ENCODE data around the gene PLA2G2D. TPM values are rescaled to one million over a fixed set of nuclear protein-coding genes. Genes with fewer than 3 reads are reported as not detected.

Gene PLA2G2D
- total RNA-seq, 6 donors from 2014 or later, result 0.13 to 0.29 TPM; not detected in 4

DNA sequence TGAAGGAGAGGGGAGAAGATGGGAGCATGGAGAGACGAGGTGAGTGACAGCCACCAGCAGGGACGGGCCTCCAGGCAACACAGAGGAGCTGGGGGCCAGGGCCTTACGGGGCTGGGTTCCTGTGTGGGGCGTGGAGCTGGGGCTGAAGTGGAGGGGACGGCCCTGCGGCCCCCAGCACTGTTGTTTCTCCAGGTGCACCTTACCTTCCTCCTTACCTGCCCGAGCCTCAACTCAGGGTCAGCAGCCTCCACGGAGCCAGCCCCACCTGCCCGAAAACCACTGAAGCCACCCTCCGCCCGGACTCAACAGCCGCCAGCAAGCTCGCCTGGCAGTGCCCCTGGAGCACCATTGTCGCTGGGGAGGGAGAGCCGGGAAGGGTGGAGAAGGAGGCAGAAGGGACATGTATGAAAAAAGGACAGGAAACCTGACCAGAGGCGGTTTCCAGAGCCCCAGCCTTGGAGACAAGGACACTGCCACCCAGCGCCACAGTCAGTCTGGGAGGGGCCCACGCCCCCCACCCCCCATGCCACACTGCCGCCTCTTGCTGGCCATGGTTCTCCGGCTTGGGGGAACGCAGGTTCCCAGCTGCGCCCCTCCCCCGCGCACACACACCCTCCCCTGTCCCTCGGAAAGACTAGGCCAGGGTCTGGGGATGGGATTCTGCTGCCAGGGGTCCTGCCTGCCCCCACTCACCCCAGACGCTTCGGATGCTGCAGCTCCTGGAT is 30.4 kb upstream of the PLA2G2D start:
- ATAC-seq (ENCODE audit: low FRiP score in 2 of 2) (no peak), DNase-seq (no peak)
- peaks cover 18 to 28% (median 25%) of the 10 kb centered on the region in 4 donors for H3K4me1 ChIP-seq
- no peaks in the 10 kb centered on the region for H3K27me3 ChIP-seq
- H3K4me3 ChIP-seq, result no peak overlapping the region
- WGBS, 2 donors, result 90% methylated on average over 19 to 27 of the region's 27 CpGs
- no peaks in the 10 kb centered on the region for H3K36me3 ChIP-seq
- H3K9me3 ChIP-seq, result no peaks in the 10 kb centered on the region
- TF ChIP-seq, protein P1, sequence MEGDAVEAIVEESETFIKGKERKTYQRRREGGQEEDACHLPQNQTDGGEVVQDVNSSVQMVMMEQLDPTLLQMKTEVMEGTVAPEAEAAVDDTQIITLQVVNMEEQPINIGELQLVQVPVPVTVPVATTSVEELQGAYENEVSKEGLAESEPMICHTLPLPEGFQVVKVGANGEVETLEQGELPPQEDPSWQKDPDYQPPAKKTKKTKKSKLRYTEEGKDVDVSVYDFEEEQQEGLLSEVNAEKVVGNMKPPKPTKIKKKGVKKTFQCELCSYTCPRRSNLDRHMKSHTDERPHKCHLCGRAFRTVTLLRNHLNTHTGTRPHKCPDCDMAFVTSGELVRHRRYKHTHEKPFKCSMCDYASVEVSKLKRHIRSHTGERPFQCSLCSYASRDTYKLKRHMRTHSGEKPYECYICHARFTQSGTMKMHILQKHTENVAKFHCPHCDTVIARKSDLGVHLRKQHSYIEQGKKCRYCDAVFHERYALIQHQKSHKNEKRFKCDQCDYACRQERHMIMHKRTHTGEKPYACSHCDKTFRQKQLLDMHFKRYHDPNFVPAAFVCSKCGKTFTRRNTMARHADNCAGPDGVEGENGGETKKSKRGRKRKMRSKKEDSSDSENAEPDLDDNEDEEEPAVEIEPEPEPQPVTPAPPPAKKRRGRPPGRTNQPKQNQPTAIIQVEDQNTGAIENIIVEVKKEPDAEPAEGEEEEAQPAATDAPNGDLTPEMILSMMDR (IDR thresholded peaks at IDR 0.05), result no peak
- no peak for TF ChIP-seq POLR2A (IDR thresholded peaks at IDR 0.05)
- no peak for TF ChIP-seq EP300 (IDR thresholded peaks at IDR 0.05)
- no peak for TF ChIP-seq POLR2AphosphoS5 (IDR thresholded peaks at IDR 0.05)
- H3K27ac ChIP-seq, result no peak overlapping the region

DNA sequence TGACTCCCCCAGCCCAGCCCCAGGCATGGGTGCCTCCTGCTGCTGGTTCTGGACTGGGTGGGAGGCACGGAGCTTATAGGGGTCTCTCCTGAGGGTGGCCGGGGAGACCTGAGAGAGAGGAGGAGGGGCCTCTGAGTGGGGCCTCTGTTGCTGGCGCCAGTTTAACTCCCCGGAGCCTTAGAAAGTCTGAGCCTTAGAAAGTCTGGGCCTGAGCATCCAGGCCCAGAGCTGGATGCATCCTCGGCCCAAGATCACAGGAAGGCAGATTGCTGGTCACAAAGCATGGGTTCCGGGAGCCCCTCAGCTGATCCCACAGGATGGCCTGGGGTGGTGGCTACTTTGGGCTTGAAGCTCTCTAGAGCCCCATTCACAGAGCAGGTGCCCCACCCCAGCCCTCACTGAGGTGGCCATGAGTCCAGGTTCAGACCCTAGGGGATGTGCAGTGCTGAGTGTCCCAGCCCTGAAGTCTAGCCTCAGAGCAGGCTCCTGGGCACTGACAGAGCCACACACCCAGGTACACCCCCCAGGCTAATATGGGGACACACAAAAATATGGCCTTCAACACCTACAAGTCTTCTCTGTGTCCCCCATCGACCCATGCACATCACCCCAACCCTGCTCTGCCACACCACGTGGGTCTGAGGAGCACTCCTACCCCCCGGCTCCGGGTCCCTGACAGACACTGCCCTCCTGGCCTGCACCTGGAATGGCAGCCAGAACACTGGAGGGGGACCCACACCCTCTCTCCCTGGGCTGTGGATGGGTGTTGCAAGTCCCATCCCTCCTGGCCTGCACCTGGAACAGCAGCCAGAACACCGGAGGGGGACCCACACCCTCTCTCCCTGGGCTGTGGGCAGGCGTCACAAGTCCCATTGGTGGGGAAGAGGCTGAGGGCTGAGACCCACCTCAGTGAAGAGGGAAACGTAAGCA is 29.5 kb upstream of the PLA2G2D start:
- 94 to 95% methylated on average over 10 to 12 of the region's 13 CpGs for WGBS, 2 donors
- TF ChIP-seq POLR2A (IDR thresholded peaks at IDR 0.05) (no peak), EP300 (IDR thresholded peaks at IDR 0.05) (no peak), POLR2AphosphoS5 (IDR thresholded peaks at IDR 0.05) (no peak)
- TF ChIP-seq, protein P1 (IDR thresholded peaks at IDR 0.05), result no peak
- ATAC-seq (ENCODE audit: low FRiP score in 2 of 2) (no peak), DNase-seq (no peak)
- H3K9me3 ChIP-seq, result no peaks in the 10 kb centered on the region
- H3K27ac ChIP-seq, result no peak overlapping the region
- no peak overlapping the region for H3K4me3 ChIP-seq
- no peaks in the 10 kb centered on the region for H3K36me3 ChIP-seq
- peaks cover 14 to 21% (median 17%) of the 10 kb centered on the region in 4 donors for H3K4me1 ChIP-seq
- no peaks in the 10 kb centered on the region for H3K27me3 ChIP-seq

GRCh38 chr1:20147846-20148570 is 28.7 kb upstream of the PLA2G2D start:
- no peaks in the 10 kb centered on the region for H3K27me3 ChIP-seq
- H3K36me3 ChIP-seq, result no peaks in the 10 kb centered on the region
- WGBS, 2 donors, result 83 to 86% methylated on average over 6 to 13 of the region's 13 CpGs
- no peaks in the 10 kb centered on the region for H3K9me3 ChIP-seq
- DNase-seq (no peak), ATAC-seq (ENCODE audit: low FRiP score in 2 of 2) (no peak)
- no peak overlapping the region for H3K27ac ChIP-seq
- no peak for TF ChIP-seq EP300 (IDR thresholded peaks at IDR 0.05)
- TF ChIP-seq POLR2AphosphoS5 (IDR thresholded peaks at IDR 0.05), result no peak
- no peak for TF ChIP-seq POLR2A (IDR thresholded peaks at IDR 0.05)
- TF ChIP-seq, protein P1 (IDR thresholded peaks at IDR 0.05), result no peak
- H3K4me1 ChIP-seq, result peaks cover 12 to 14% (median 13%) of the 10 kb centered on the region in 4 donors
- H3K4me3 ChIP-seq, result no peak overlapping the region

- TF ChIP-seq, protein P1 (IDR thresholded peaks at IDR 0.05), result no peak
- TF ChIP-seq EP300 (IDR thresholded peaks at IDR 0.05) (no peak), POLR2AphosphoS5 (IDR thresholded peaks at IDR 0.05) (no peak), POLR2A (IDR thresholded peaks at IDR 0.05) (no peak)
- H3K4me1 ChIP-seq, result no peaks in the 10 kb centered on the region
- no peaks in the 10 kb centered on the region for H3K27me3 ChIP-seq
- H3K36me3 ChIP-seq, result no peaks in the 10 kb centered on the region
- H3K27ac ChIP-seq, result no peak overlapping the region
- H3K9me3 ChIP-seq, result no peaks in the 10 kb centered on the region
- WGBS, 2 donors, result 83 to 89% methylated on average over 3 to 13 of the region's 13 CpGs
- DNase-seq, result no peak
- no peak for ATAC-seq (ENCODE audit: low FRiP score in 2 of 2)
- H3K4me3 ChIP-seq, result no peak overlapping the region
Observed at GRCh38 chr1:20143734-20144565, 24.6 kb upstream of the PLA2G2D start.

All from upper lobe of left lung (tissue), 6 donors.